ENCODE data around the gene C10orf67. TPM values are rescaled to one million over a fixed set of nuclear protein-coding genes. Genes with fewer than 3 reads are reported as not detected.
"Not testable (repeated sequence)": the region's sequence is repeated elsewhere in the genome, so short reads cannot be mapped to it uniquely, and the experiment has no call there.

C10orf67 gene
- total RNA-seq, 2 donors from 2014 or later, result 0.21 to 0.30 TPM

DNA sequence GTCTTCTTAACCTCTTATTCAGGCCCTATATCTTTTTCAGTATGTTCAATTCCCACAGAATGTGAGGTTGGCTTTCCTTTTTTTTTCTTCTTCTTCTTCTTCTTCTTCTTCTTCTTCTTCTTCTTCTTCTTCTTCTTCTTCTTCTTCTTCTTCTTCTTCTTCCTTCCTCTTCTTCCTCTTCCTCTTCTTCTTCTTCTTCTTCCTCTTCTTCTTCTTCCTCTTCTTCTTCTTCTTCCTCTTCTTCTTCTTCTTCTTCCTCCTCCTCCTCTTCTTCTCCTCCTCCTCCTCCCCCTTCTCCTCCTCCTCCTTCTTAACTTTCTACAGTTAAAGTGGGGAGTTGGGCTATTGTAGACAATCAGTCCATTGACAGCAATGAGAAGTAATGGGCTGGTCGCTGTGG lies 6.1 kb upstream of the C10orf67 start:
- H3K4me1 Mint-ChIP-seq; H3K4me3 Mint-ChIP-seq; ATAC-seq (replicated peaks); H3K36me3 Mint-ChIP-seq (ENCODE audit: low read depth); H3K9me3 Mint-ChIP-seq; H3K27ac Mint-ChIP-seq; H3K27me3 Mint-ChIP-seq: not testable (repeated sequence)

DNA sequence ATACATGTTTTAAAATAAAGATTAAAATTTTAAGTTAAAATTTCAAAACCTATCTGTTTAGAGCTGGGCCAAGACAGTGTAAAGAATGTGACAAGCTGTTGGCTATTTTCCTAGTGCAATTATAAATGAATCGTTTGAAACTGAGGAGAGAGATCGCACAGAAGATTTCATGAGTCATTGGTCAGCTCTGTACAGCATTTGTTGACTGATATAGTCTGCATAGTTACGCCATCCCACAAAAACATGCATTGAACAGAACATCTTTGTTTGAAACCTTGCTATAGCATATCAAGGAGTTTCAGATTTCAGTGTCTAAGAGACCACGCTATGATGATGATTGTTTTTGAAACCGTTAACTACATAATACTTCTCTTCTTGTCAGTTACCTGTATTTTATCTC lies 1.3 kb upstream of the C10orf67 start:
- Mint-ChIP-seq H3K4me3 (no peak overlapping the region), H3K27me3 (peaks cover 3% of the 10 kb centered on the region), H3K36me3 (ENCODE audit: low read depth) (no peaks in the 10 kb centered on the region), H3K27ac (no peak overlapping the region), H3K9me3 (peaks cover 3% of the 10 kb centered on the region), H3K4me1 (peaks cover 19% of the 10 kb centered on the region)
- peak; percentile 44 for ATAC-seq (replicated peaks)

- peak; percentile 43 for ATAC-seq (replicated peaks)
- H3K36me3 Mint-ChIP-seq (ENCODE audit: low read depth), result no peaks in the 10 kb centered on the region
- H3K4me1 Mint-ChIP-seq, result peaks cover 24% of the 10 kb centered on the region
- peaks cover 3% of the 10 kb centered on the region for H3K27me3 Mint-ChIP-seq
- H3K4me3 Mint-ChIP-seq, result peak overlapping the region; percentile 93
- H3K27ac Mint-ChIP-seq, result peak overlapping the region; percentile 92
- peaks cover 3% of the 10 kb centered on the region for H3K9me3 Mint-ChIP-seq
These were observed 881 bp downstream of the C10orf67 start for GRCh38 chr10:23343591-23344240.

DNA sequence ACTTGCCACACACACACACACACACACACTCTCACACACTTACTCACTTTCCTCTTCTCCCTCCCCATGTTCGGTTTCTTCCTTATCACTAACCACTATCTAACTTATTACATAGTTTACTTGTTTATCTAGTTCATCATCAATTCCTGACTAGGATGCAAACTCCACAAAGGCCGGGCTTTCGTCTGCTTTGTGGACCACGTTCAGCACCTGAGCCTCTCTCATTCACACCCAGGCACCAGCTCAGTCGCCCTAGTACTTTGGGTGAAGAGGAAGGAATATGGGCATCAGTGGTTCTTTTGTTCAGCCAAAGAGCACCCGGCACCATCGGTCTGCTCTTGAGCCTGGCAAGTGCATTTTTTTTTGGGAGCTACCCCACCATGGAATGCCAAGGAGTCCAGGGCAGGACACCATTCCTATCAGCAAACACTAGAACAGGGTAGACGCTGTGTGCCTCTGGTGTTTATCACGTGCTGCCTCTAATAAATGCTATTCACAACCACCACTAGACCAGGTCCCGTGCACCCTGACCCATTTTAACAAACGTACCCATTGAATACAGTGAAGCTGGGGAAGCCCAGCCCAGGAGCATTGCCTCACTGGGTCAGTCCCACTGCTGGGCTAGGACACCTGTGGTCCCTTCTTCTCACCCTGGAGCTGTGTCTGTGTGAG lies 2.2 kb downstream of the C10orf67 start:
- H3K9me3 Mint-ChIP-seq, result peaks cover 3% of the 10 kb centered on the region
- H3K4me3 Mint-ChIP-seq, result peak overlapping the region; percentile 93
- no peak for ATAC-seq (replicated peaks)
- peaks cover 3% of the 10 kb centered on the region for H3K27me3 Mint-ChIP-seq
- H3K27ac Mint-ChIP-seq, result peak overlapping the region; percentile 83
- H3K36me3 Mint-ChIP-seq (ENCODE audit: low read depth), result no peaks in the 10 kb centered on the region
- H3K4me1 Mint-ChIP-seq, result peaks cover 30% of the 10 kb centered on the region

- peak overlapping the region; percentile 83 for H3K27ac Mint-ChIP-seq
- ATAC-seq (replicated peaks), result peak; percentile 48
- peaks cover 36% of the 10 kb centered on the region for H3K4me1 Mint-ChIP-seq
- no peaks in the 10 kb centered on the region for H3K36me3 Mint-ChIP-seq (ENCODE audit: low read depth)
- peak overlapping the region; percentile 93 for H3K4me3 Mint-ChIP-seq
- H3K9me3 Mint-ChIP-seq, result peaks cover 3% of the 10 kb centered on the region
- peaks cover 3% of the 10 kb centered on the region for H3K27me3 Mint-ChIP-seq
These were observed 3.6 kb downstream of the C10orf67 start for GRCh38 chr10:23341004-23341403.

GRCh38 chr10:23340354-23340753 lies 4.2 kb downstream of the C10orf67 start:
- Mint-ChIP-seq H3K9me3 (peaks cover 3% of the 10 kb centered on the region), H3K27ac (peak overlapping the region; percentile 83), H3K4me1 (peaks cover 42% of the 10 kb centered on the region), H3K27me3 (peaks cover 3% of the 10 kb centered on the region), H3K4me3 (peak overlapping the region; percentile 93), H3K36me3 (ENCODE audit: low read depth) (no peaks in the 10 kb centered on the region)
- no peak for ATAC-seq (replicated peaks)

GRCh38 chr10:23338886-23339285 lies 5.7 kb downstream of the C10orf67 start:
- H3K9me3 Mint-ChIP-seq, result peaks cover 3% of the 10 kb centered on the region
- H3K27ac Mint-ChIP-seq, result no peak overlapping the region
- no peak for ATAC-seq (replicated peaks)
- H3K27me3 Mint-ChIP-seq, result no peaks in the 10 kb centered on the region
- no peak overlapping the region for H3K4me3 Mint-ChIP-seq
- H3K36me3 Mint-ChIP-seq (ENCODE audit: low read depth), result no peaks in the 10 kb centered on the region
- H3K4me1 Mint-ChIP-seq, result peaks cover 45% of the 10 kb centered on the region

DNA sequence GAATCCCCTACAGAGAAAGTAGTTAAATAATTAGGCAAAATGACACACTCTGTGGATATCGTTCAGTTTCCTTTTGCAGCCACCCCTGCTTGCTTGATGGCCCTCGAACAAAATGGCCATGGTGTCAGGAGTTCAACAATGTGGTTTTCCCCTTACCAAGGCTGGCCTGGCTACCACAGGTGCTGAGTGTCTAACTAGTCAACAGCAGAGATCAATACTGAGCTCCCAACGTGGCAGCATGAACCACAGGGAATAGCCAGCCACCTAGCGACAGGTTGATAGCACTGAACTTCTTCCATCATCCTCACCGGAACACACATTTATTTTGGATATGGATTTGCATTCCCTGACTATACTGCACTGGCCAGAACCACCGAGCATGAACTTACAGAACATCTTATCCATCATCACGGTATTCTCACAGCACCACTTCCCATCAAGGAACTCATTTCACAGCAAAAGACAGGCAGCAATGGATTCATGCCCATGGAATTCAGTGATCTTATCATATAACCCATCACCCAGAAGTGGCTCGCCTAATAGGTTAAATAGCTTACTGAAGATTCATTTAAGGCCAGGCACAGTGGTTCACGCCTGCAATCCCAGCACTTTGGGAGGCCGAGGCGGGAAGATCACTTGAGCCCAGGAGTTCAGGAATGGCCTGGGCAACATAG lies 6.3 kb downstream of the C10orf67 start:
- Mint-ChIP-seq H3K4me3 (peak overlapping the region; percentile 62), H3K4me1 (peaks cover 45% of the 10 kb centered on the region)

DNA sequence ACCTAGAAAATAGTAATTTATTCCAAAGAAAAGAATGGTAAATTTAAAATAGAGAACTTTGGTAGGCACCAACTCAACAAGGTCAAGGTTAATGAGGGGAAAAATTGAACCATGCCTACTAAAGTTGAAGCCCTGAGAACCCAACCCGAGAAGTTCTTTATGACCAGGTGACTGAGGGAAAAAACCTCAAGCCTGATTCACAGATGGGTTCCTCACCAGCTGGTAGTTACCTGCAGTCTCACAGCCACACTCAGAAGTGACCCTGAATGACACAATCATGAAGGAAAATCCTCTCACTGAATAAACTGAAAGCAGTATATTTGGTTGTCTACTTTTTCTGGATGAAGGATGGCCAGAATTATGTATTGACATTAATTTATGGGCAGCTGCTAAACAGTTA lies 7.0 kb downstream of the C10orf67 start:
- Mint-ChIP-seq H3K36me3 (ENCODE audit: low read depth) (no peaks in the 10 kb centered on the region), H3K27ac (peak overlapping the region; percentile 87), H3K9me3 (peaks cover 3% of the 10 kb centered on the region), H3K4me1 (peaks cover 41% of the 10 kb centered on the region), H3K4me3 (peak overlapping the region; percentile 62), H3K27me3 (no peaks in the 10 kb centered on the region)
- peak; percentile 72 for ATAC-seq (replicated peaks)

More for the DNA sequence above, 6.3 kb downstream of the C10orf67 start:
- ATAC-seq (replicated peaks), result no peak
- Mint-ChIP-seq H3K9me3 (peaks cover 3% of the 10 kb centered on the region), H3K27me3 (no peaks in the 10 kb centered on the region), H3K27ac (peak overlapping the region; percentile 87), H3K36me3 (ENCODE audit: low read depth) (no peaks in the 10 kb centered on the region)

- H3K4me3 Mint-ChIP-seq, result peak overlapping the region; percentile 48
- peaks cover 6% of the 10 kb centered on the region for H3K36me3 Mint-ChIP-seq (ENCODE audit: low read depth)
- no peaks in the 10 kb centered on the region for H3K9me3 Mint-ChIP-seq
- H3K4me1 Mint-ChIP-seq, result peaks cover 24% of the 10 kb centered on the region
- peak overlapping the region; percentile 95 for H3K27ac Mint-ChIP-seq
- ATAC-seq (replicated peaks), result peak; percentile 35
- no peaks in the 10 kb centered on the region for H3K27me3 Mint-ChIP-seq
These were observed 12.9 kb downstream of the C10orf67 start for GRCh38 chr10:23331567-23332301.

DNA sequence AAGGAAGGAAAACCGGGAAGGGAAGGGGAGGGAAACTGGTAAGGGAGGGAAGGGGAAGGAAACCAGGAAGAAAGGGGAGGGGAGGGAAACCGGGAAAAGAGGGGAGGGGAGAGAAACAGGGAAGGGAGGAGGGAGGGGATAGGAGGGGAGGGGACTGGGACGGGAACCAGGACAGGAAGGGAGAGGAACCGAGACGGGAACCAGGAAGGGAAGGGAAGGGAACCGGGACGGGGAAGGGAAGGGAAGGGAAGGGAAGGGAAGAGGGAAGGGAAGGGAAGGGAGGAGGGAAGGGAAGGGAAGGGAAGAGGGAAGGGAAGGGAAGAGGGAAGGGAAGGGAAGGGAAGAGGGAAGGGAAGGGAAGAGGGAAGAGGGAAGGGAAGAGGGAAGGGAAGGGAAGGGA lies 13.6 kb downstream of the C10orf67 start:
- Mint-ChIP-seq H3K9me3 (no peaks in the 10 kb centered on the region), H3K4me3 (no peak overlapping the region), H3K27ac (no peak overlapping the region), H3K4me1 (peaks cover 22% of the 10 kb centered on the region), H3K36me3 (ENCODE audit: low read depth) (peaks cover 6% of the 10 kb centered on the region), H3K27me3 (no peaks in the 10 kb centered on the region)
- ATAC-seq (replicated peaks), result no peak

DNA sequence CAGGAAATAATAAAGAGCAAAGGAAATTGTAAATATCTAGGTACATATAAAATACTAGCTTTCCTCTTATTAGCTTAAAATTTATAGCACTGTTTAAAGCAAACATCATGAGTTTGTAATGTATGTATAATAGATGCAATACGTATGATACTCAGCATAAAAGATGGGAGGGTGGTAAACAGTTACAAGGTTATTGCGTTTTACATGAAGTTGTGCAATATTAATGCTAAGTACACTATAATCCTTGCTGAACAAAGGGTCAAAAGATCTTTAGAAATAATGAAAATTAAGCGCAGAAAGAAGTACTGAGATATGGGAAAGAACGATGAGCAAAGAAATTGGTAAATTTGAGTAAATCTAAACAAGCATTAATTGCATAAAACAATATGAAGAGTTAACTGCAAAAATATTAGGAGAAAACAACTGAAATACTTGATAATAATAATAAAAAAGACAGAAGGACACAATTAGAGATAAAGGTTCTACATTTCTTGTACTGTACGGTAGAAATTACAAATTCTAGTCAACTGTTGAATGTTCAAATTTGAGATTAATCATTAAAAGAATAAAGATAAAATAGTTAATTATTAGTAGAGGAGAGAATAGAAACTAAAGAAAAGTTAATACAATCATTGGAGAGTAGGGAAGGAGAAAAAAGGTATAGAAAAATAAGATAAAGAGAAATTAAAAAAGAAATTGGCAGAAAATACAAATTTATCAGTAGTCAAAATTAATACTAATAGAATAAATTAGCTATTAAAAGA lies 17.9 kb downstream of the C10orf67 start:
- no peak for ATAC-seq (replicated peaks)
- no peak overlapping the region for H3K4me3 Mint-ChIP-seq
- H3K4me1 Mint-ChIP-seq, result peaks cover 7% of the 10 kb centered on the region
- H3K36me3 Mint-ChIP-seq (ENCODE audit: low read depth), result peaks cover 1% of the 10 kb centered on the region
- no peaks in the 10 kb centered on the region for H3K9me3 Mint-ChIP-seq
- no peak overlapping the region for H3K27ac Mint-ChIP-seq
- peaks cover 4% of the 10 kb centered on the region for H3K27me3 Mint-ChIP-seq

DNA sequence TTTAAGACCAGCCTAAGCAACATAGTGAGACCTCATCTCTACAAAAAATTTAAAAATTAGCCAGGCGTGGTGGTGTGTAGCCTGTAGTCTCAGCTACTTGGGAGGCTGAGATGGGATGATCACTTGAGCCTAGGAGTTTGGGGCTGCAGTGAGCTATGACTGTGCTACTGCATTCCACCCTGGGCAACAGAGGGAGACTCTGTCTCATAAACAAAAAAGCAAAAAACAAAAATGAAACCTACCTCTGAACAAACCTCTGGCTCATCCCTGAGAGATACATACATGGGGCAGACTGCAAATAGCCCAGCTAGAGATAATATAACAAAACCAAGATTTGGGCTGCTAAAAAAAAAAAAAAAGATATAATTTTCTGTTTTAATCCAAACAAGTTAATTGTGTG lies 19.5 kb downstream of the C10orf67 start:
- peak; percentile 88 for ATAC-seq (replicated peaks)

GRCh38 chr10:23324351-23324750 lies 20.2 kb downstream of the C10orf67 start:
- no peak for ATAC-seq (replicated peaks)

More for the DNA sequence above, 19.5 kb downstream of the C10orf67 start:
- Mint-ChIP-seq H3K4me3 (no peak overlapping the region), H3K9me3 (no peaks in the 10 kb centered on the region), H3K27me3 (peaks cover 4% of the 10 kb centered on the region), H3K36me3 (ENCODE audit: low read depth) (no peaks in the 10 kb centered on the region), H3K27ac (no peak overlapping the region), H3K4me1 (no peaks in the 10 kb centered on the region)

More at GRCh38 chr10:23324351-23324750, 20.2 kb downstream of the C10orf67 start:
- H3K27me3 Mint-ChIP-seq, result peaks cover 4% of the 10 kb centered on the region
- no peaks in the 10 kb centered on the region for H3K4me1 Mint-ChIP-seq
- no peak overlapping the region for H3K4me3 Mint-ChIP-seq
- peak overlapping the region; percentile 0 for H3K27ac Mint-ChIP-seq
- H3K9me3 Mint-ChIP-seq, result no peaks in the 10 kb centered on the region
- H3K36me3 Mint-ChIP-seq (ENCODE audit: low read depth), result no peaks in the 10 kb centered on the region

Measured in activated T-helper 17 cell treated with anti-CD3 and anti-CD28 coated beads, Interleukin-2, amount 50 U/mL, for 72 hours (primary cell).